Mesenchymal stem cell (in vitro differentiated cells and primary cell): ENCODE results near the gene FTCD.
A peak's percentile ranks its signal among the peaks of the same experiment; 100 is the strongest.

Source experiments
- DNase-seq: peaks from one replicate; pipeline ENCODE4 v3.0.0-alpha.2; 2013
- H2AFZ ChIP-seq: one replicate; pipeline ENCODE4 v1.6.1; 2013; ENCODE audit warnings: low read depth, mild to moderate bottlenecking, control low read depth, inconsistent platforms, low read length, moderate library complexity
- H2AK5ac ChIP-seq: 2 replicates; pipeline ENCODE4 v1.6.1; 2013; ENCODE audit warnings: low read length, moderate library complexity, mild to moderate bottlenecking, inconsistent platforms; ENCODE audit not compliant: severe bottlenecking
- H2BK120ac ChIP-seq: one replicate; pipeline ENCODE4 v1.6.1; 2013; ENCODE audit warnings: low read depth, mild to moderate bottlenecking, inconsistent platforms, low read length, moderate library complexity
- H2BK12ac ChIP-seq, 2 experiments: one replicate each; pipeline ENCODE4 v1.6.1; 2013; ENCODE audit warnings: inconsistent platforms in 2 of 2, low read length in 2 of 2, mild to moderate bottlenecking in 2 of 2, moderate library complexity in 2 of 2, control low read depth in 1 of 2
- H2BK15ac ChIP-seq: one replicate; pipeline ENCODE4 v1.6.1; 2013; ENCODE audit warnings: mild to moderate bottlenecking, low read depth, inconsistent platforms; ENCODE audit not compliant: poor library complexity, severe bottlenecking
- H2BK5ac ChIP-seq: 2 replicates; pipeline ENCODE4 v1.6.1; 2013; ENCODE audit warnings: low read depth, mild to moderate bottlenecking, low read length, control low read depth, inconsistent platforms; ENCODE audit not compliant: poor library complexity, severe bottlenecking
- H3K14ac ChIP-seq, 2 experiments: one replicate each; pipeline ENCODE4 v1.6.1; 2013; ENCODE audit warnings: inconsistent platforms in 2 of 2, low read length in 2 of 2, control low read depth in 1 of 2, mild to moderate bottlenecking in 1 of 2, moderate library complexity in 1 of 2
- H3K18ac ChIP-seq, 2 experiments: one replicate each; pipeline ENCODE4 v1.6.1; 2013; ENCODE audit warnings: inconsistent platforms in 2 of 2, low read length in 2 of 2, control low read depth in 1 of 2, low read depth in 1 of 2, mild to moderate bottlenecking in 1 of 2
- H3K23ac ChIP-seq, 2 experiments: one replicate each; pipeline ENCODE4 v1.6.1; 2013; ENCODE audit warnings: inconsistent platforms in 2 of 2, low read length in 2 of 2, mild to moderate bottlenecking in 2 of 2, moderate library complexity in 2 of 2, control low read depth in 1 of 2
- H3K27ac ChIP-seq: 2 replicates; pipeline ENCODE4 v1.5.1; 2013; ENCODE audit warnings: mild to moderate bottlenecking, moderate library complexity, low read length, control low read depth, inconsistent platforms; ENCODE audit not compliant: poor library complexity, severe bottlenecking
- H3K27me3 ChIP-seq, 2 experiments: 2 replicates each; pipeline versions ENCODE4 v1.6.1 to v1.7.0; 2013; ENCODE audit warnings: low read length in 2 of 2, mild to moderate bottlenecking in 2 of 2, moderate library complexity in 2 of 2, control low read depth in 1 of 2, inconsistent platforms in 1 of 2; ENCODE audit not compliant: control insufficient read depth in 1 of 2, insufficient read depth in 1 of 2
- H3K36me3 ChIP-seq, 2 experiments: 2 replicates each; pipeline versions ENCODE4 v1.6.1 to v1.7.0; 2013; ENCODE audit warnings: low read length in 2 of 2, control low read depth in 1 of 2, inconsistent platforms in 1 of 2, low read depth in 1 of 2, mild to moderate bottlenecking in 1 of 2; ENCODE audit not compliant: insufficient read depth in 2 of 2, control insufficient read depth in 1 of 2
- H3K4ac ChIP-seq, 2 experiments: one replicate each; pipeline ENCODE4 v1.6.1; 2013; ENCODE audit warnings: inconsistent platforms in 2 of 2, low read length in 2 of 2, mild to moderate bottlenecking in 2 of 2, moderate library complexity in 2 of 2, control low read depth in 1 of 2, low read depth in 1 of 2
- H3K4me1 ChIP-seq: 2 replicates; pipeline ENCODE4 v1.6.1; 2013; ENCODE audit warnings: low read depth, low read length, control low read depth; ENCODE audit not compliant: control insufficient read depth, insufficient read depth
- H3K4me2 ChIP-seq: 2 replicates; pipeline ENCODE4 v1.6.1; 2013; ENCODE audit warnings: low read length, mild to moderate bottlenecking, inconsistent platforms; ENCODE audit not compliant: poor library complexity, severe bottlenecking
- H3K4me3 ChIP-seq, 2 experiments: 2 replicates each; pipeline versions ENCODE4 v1.5.1 to v1.7.0; 2013; ENCODE audit warnings: low read length in 2 of 2, mild to moderate bottlenecking in 2 of 2, control low read depth in 1 of 2, low read depth in 1 of 2; ENCODE audit not compliant: insufficient read depth in 1 of 2
- H3K79me1 ChIP-seq: replicated peaks from 2 replicates; pipeline ENCODE4 v1.6.1; 2013; ENCODE audit warnings: mild to moderate bottlenecking, control low read depth, low read length, inconsistent platforms; ENCODE audit not compliant: poor library complexity, severe bottlenecking
- H3K9ac ChIP-seq: 2 replicates; pipeline ENCODE4 v1.7.0; 2013; ENCODE audit warnings: mild to moderate bottlenecking, low read length, moderate library complexity
- H3K9me3 ChIP-seq: 2 replicates; pipeline ENCODE4 v1.7.0; 2013; ENCODE audit warnings: mild to moderate bottlenecking, low read length; ENCODE audit not compliant: control insufficient read depth
- H4K8ac ChIP-seq: one replicate; pipeline ENCODE4 v1.6.1; 2013; ENCODE audit warnings: inconsistent platforms, mild to moderate bottlenecking, low read length, moderate library complexity
- H4K91ac ChIP-seq: one replicate; pipeline ENCODE4 v1.6.1; 2013; ENCODE audit warnings: mild to moderate bottlenecking, low read length, inconsistent platforms
- WGBS: methylation state at CpG from one replicate; pipeline ENCODE4 v1.1.7; 2013; ENCODE audit warnings: mixed read lengths; 5-methylcytosine and 5-hydroxymethylcytosine counted together

FTCD gene

GRCh38 chr21:46195595-46196195 is 40.3 kb upstream of the FTCD start:
- Histone ChIP-seq H3K4me1 (peaks cover 12% of the 10 kb centered on the region), H2AFZ (no peak overlapping the region), H3K27me3 (no peaks in the 10 kb centered on the region), H3K14ac (no peak overlapping the region), H2BK120ac (no peak overlapping the region), H3K23ac (no peak overlapping the region), H3K79me1 (peaks cover 21% of the 10 kb centered on the region), H2BK12ac (no peak overlapping the region), H3K36me3 (peaks cover 68 to 97% of the 10 kb centered on the region in 2 experiments), H3K4ac (no peak overlapping the region), H3K4me2 (no peak overlapping the region), H2AK5ac (no peak overlapping the region), H3K4me3 (no peak overlapping the region), H3K9me3 (no peaks in the 10 kb centered on the region), H3K27ac (no peak overlapping the region), H2BK5ac (no peak overlapping the region), H4K8ac (no peak overlapping the region), H3K18ac (peak overlapping the region in 1 of 2 experiments; percentile 25), H3K9ac (no peak overlapping the region), H2BK15ac (no peak overlapping the region), H4K91ac (no peak overlapping the region)
- WGBS = 92% methylated on average over 20 of the region's 20 CpGs
- no peak for DNase-seq

GRCh38 chr21:46194374-46195334 is 39.3 kb upstream of the FTCD start:
- Histone ChIP-seq H3K4ac (no peak overlapping the region), H3K9me3 (no peaks in the 10 kb centered on the region), H2BK120ac (no peak overlapping the region), H4K91ac (no peak overlapping the region), H3K36me3 (peaks cover 77 to 97% of the 10 kb centered on the region in 2 experiments), H3K4me2 (no peak overlapping the region), H2BK12ac (no peak overlapping the region), H2BK15ac (peak overlapping the region; percentile 12), H3K4me1 (peaks cover 18% of the 10 kb centered on the region), H2AFZ (no peak overlapping the region), H3K4me3 (no peak overlapping the region), H3K14ac (no peak overlapping the region), H3K23ac (no peak overlapping the region), H3K27me3 (no peaks in the 10 kb centered on the region), H3K18ac (no peak overlapping the region), H2AK5ac (no peak overlapping the region), H3K79me1 (peaks cover 22% of the 10 kb centered on the region), H3K27ac (no peak overlapping the region), H4K8ac (no peak overlapping the region), H3K9ac (no peak overlapping the region), H2BK5ac (no peak overlapping the region)
- WGBS = 95% methylated on average over 33 of the region's 34 CpGs
- DNase-seq = no peak

- no peak overlapping the region for H2AK5ac ChIP-seq
- H2BK12ac ChIP-seq = no peak overlapping the region
- no peak overlapping the region for H3K4me2 ChIP-seq
- H3K4ac ChIP-seq = no peak overlapping the region
- H3K23ac ChIP-seq = no peak overlapping the region
- peaks cover 21% of the 10 kb centered on the region for H3K79me1 ChIP-seq
- no peak overlapping the region for H2BK120ac ChIP-seq
- H3K27me3 ChIP-seq = no peaks in the 10 kb centered on the region
- H3K18ac ChIP-seq = no peak overlapping the region
- H3K4me3 ChIP-seq = no peak overlapping the region
- WGBS = 98% methylated on average over 10 of the region's 10 CpGs
- no peak overlapping the region for H4K8ac ChIP-seq
- no peak overlapping the region for H2AFZ ChIP-seq
- H2BK15ac ChIP-seq = no peak overlapping the region
- peaks cover 80 to 97% of the 10 kb centered on the region in 2 experiments for H3K36me3 ChIP-seq
- no peaks in the 10 kb centered on the region for H3K9me3 ChIP-seq
- no peak overlapping the region for H3K14ac ChIP-seq
- H4K91ac ChIP-seq = no peak overlapping the region
- peaks cover 24% of the 10 kb centered on the region for H3K4me1 ChIP-seq
- no peak overlapping the region for H2BK5ac ChIP-seq
- H3K9ac ChIP-seq = no peak overlapping the region
- no peak for DNase-seq
- H3K27ac ChIP-seq = no peak overlapping the region
These were observed 38.5 kb upstream of the FTCD start for GRCh38 chr21:46193829-46194373.
